H7 (cell line): ENCODE measurements around the gene STAT5B. TPM values are rescaled to one million over a fixed set of nuclear protein-coding genes. Genes with fewer than 3 reads are reported as not detected.
"Not testable (repeated sequence)": the region's sequence is repeated elsewhere in the genome, so short reads cannot be mapped to it uniquely, and the experiment has no call there.

Experiments used
- DNase-seq: peaks from one replicate; pipeline ENCODE4 v3.0.0; 2012
- H3K27me3 ChIP-seq: 2 replicates; pipeline ENCODE4 v1.6.0; 2011; ENCODE audit warnings: mild to moderate bottlenecking, low read length; ENCODE audit not compliant: control insufficient read depth, insufficient read depth
- H3K36me3 ChIP-seq: replicated peaks from 2 replicates; pipeline ENCODE4 v1.5.1; 2011; ENCODE audit warnings: low read length; ENCODE audit not compliant: control insufficient read depth, insufficient read depth
- H3K4me3 ChIP-seq: 2 replicates; pipeline ENCODE4 v1.5.1; 2011; ENCODE audit warnings: low read depth, mild to moderate bottlenecking, control low read depth, low read length, moderate library complexity; ENCODE audit not compliant: insufficient read depth
- total RNA-seq: library from RNA; depleted of rRNA; stranded (reverse); fragments of >200 nt; shearing (Covaris generic); gene quantifications from 2 replicates; pipeline ENCODE4 v1.2.3, GENCODE V29; 2014; rRNA removed

Gene STAT5B
- 30.7 and 41.3 TPM in 2 replicates for total RNA-seq

- no peaks in the 10 kb centered on the region for H3K36me3 ChIP-seq
- H3K27me3 ChIP-seq = no peaks in the 10 kb centered on the region
- H3K4me3 ChIP-seq = peak within 1 kb of the TSS; percentile 88
- peak; percentile 96 for DNase-seq
These were observed at the start of gene STAT5B for GRCh38 chr17:42276359-42276608. Gene STAT5B (minus strand): TSS chr17:42276391. CDS start chr17:42232127, 44,264 bp downstream.

GRCh38 chr17:42325026-42325425 lies 48.8 kb upstream of the STAT5B start:
- Histone ChIP-seq H3K36me3 (peaks cover 20% of the 10 kb centered on the region), H3K4me3 (no peak overlapping the region), H3K27me3 (no peaks in the 10 kb centered on the region)
- DNase-seq = no peak

DNA sequence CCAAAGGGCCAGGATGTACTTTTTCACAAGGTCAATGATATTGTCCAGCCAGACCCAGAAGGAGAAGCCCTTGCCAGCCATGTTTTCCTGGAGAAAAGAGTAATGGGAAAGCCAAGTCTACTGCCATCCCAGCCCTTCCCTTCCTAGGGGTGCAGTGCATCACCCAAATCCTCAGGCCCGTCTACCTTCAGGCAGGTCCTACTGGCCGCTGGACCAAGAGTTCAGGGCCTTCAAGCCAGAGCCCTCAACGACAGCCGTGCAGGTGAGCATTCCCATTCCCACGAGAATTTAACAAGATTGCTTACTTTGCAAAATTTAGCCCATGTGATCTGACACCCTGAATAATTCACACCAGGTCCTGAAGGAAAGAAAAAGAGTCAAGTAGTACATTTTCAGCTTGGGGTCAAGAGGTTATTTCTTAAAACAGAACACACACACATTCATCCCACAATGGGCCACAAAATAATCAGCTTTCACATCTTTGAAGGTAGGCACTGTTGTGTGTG lies 47.1 kb upstream of the STAT5B start:
- no peaks in the 10 kb centered on the region for H3K27me3 ChIP-seq

GRCh38 chr17:42322382-42323267 lies 46.4 kb upstream of the STAT5B start:
- peak; percentile 91 for DNase-seq
- H3K4me3 ChIP-seq = no peak overlapping the region
- H3K27me3 ChIP-seq = no peaks in the 10 kb centered on the region
- peaks cover 24% of the 10 kb centered on the region for H3K36me3 ChIP-seq

More for the DNA sequence above, 47.1 kb upstream of the STAT5B start:
- Histone ChIP-seq H3K4me3 (no peak overlapping the region), H3K36me3 (peaks cover 24% of the 10 kb centered on the region)
- DNase-seq = no peak

- no peak for DNase-seq
- H3K4me3 ChIP-seq = no peak overlapping the region
- H3K27me3 ChIP-seq = no peaks in the 10 kb centered on the region
- peaks cover 31% of the 10 kb centered on the region for H3K36me3 ChIP-seq
These were observed 45.4 kb upstream of the STAT5B start for GRCh38 chr17:42321555-42321954.

DNA sequence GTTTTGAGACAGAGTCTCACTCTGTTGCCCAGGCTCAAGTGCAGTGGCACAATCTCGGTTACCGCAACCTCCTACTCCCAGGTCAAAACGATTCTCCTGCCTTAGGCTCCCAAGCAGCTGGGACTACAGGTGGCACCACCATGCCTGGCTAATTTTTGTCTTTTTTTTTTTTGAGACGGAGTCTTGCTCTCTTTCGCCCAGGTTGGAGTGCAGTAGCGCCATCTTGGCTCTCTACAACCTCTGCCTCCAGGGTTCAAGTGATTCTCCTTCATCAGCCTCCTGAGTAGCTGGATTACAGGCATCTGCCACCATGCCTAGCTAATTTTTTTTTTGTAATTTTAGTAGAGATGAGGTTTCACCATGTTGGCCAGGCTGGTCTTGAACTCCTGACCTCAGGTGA lies 41.8 kb upstream of the STAT5B start:
- peaks cover 37% of the 10 kb centered on the region for H3K36me3 ChIP-seq
- H3K4me3 ChIP-seq, DNase-seq, H3K27me3 ChIP-seq: not testable (repeated sequence)

GRCh38 chr17:42317266-42317845 lies 41.2 kb upstream of the STAT5B start:
- H3K4me3 ChIP-seq = no peak overlapping the region
- peaks cover 36% of the 10 kb centered on the region for H3K36me3 ChIP-seq
- DNase-seq = no peak
- no peaks in the 10 kb centered on the region for H3K27me3 ChIP-seq

GRCh38 chr17:42316755-42317154 lies 40.6 kb upstream of the STAT5B start:
- Histone ChIP-seq H3K36me3 (peaks cover 31% of the 10 kb centered on the region), H3K4me3 (no peak overlapping the region), H3K27me3 (no peaks in the 10 kb centered on the region)
- DNase-seq = no peak

GRCh38 chr17:42315402-42316156 lies 39.4 kb upstream of the STAT5B start:
- DNase-seq = no peak
- Histone ChIP-seq H3K27me3 (no peaks in the 10 kb centered on the region), H3K36me3 (peaks cover 27% of the 10 kb centered on the region), H3K4me3 (no peak overlapping the region)

DNA sequence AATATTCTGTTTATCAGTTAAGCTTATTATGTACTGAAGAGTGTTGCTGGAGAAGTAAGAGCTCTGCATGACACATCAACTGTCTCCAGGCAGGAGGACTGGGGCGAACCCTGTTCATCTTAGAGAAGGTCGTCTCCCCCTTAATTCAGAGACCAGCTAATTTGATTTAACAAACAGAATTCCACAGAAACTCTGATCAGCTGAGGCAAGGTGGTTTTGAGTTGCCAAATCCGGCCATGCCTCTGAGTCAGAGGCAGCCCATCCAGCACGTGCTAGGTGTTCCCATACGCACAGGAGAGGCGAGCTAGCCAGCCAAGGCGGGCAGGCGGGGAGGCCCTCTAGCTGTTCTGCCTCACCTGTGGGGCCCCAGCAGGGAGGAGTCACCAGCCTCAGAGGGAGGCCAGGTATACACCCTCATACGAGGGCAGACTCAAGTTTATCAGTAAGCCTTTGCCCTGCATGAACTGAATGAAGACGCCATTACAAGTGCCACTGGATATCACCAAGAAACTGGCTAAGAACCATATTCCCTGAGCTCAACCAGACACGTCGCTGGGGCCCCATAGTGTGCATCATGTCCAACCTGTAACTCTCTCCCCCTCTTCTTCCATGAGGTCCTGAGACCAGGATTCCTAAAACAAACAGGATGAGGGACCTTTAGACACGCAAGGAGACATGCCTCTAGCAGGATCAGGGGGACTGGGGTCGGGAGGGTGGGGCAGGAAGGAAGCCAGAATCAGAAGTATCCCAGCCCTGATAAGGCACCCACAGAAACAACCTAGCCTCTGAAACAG lies 37.8 kb upstream of the STAT5B start:
- H3K27me3 ChIP-seq = no peaks in the 10 kb centered on the region
- no peak for DNase-seq
- peaks cover 25% of the 10 kb centered on the region for H3K36me3 ChIP-seq
- no peak overlapping the region for H3K4me3 ChIP-seq

- DNase-seq = peak; percentile 52
- H3K4me3 ChIP-seq = no peak overlapping the region
- no peaks in the 10 kb centered on the region for H3K27me3 ChIP-seq
- peaks cover 22% of the 10 kb centered on the region for H3K36me3 ChIP-seq
These were observed 37.2 kb upstream of the STAT5B start for GRCh38 chr17:42313389-42313772.

DNA sequence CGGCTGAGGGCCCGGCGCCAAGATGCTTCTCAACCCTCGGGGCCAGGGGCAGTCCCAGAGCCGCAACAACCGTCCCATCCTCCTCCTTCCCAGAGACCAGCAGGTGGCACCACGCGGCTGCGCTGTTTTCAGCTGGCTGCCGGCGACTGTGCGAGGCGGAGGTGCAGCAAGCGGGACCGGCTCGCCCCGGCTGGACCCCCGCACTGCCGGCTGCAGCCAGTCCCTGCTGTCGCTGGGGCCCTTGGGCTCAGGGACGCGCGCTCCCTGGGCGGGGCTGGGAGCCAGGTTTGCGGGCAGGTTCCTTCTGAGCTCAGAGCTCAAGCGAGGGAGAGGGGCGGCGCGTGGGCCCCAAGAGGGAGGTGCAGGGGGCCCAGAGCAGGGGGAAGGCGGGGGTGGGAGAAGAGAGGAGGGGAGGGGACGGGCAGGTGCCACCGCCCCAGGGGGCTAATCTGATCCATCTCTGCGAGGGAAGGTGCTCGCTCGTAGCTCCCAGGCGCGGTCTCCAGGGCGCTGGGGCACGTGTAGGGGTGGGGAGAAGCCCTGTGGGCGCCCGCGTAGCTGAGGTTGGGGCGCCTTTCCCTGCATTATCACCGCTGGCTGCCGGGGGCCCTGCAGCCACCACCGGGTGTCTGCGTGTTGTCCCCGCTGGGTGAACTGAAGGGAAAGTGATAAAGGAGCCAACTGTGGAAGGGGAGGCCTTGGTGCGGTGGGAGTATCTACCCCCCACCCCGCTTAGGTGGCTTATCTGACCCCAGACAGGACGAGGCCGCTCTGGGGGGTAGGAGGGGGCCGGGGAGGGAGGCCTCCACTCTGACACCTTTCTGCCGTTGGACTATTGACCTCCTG lies 36.3 kb upstream of the STAT5B start:
- peak overlapping the region; percentile 23 for H3K4me3 ChIP-seq
- DNase-seq = peak; percentile 96
- no peaks in the 10 kb centered on the region for H3K27me3 ChIP-seq
- peaks cover 22% of the 10 kb centered on the region for H3K36me3 ChIP-seq

GRCh38 chr17:42312035-42312284 lies 35.8 kb upstream of the STAT5B start:
- Histone ChIP-seq H3K36me3 (peaks cover 17% of the 10 kb centered on the region), H3K27me3 (no peaks in the 10 kb centered on the region), H3K4me3 (no peak overlapping the region)
- no peak for DNase-seq
